Measurements from ENCODE around the gene ZNF438.

ZNF438 gene

DNA sequence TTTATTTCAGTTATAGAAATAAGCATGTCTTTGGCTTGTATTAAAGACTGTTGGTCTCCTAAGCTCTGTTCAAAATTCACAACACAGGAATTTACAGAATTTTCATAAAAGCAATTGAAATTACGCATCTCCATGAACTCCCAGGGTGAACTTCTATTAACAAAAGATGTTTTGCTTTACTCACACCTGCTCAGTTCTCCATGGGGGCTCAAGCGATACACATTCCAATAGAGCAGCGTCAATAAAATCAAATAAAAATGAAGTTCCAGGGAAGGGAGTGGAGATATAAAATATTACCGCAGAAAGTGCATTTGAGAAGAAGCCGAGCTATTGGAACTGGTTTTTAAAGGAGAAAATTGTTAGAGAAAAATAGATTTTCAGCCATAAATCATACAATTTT is 41.5 kb upstream of the ZNF438 start:
- no peaks in the 10 kb centered on the region for H3K79me2 ChIP-seq (ENCODE audit: control insufficient read depth, low read length)
- no peak overlapping the region for H3K4me3 ChIP-seq (ENCODE audit: low read length)
- H4K20me1 ChIP-seq (ENCODE audit: control insufficient read depth, insufficient read depth, low read depth, low read length): no peaks in the 10 kb centered on the region
- no peaks in the 10 kb centered on the region for H3K4me1 ChIP-seq (ENCODE audit: control insufficient read depth, low read length)
- H3K27me3 ChIP-seq (ENCODE audit: control insufficient read depth, low read length): peaks cover 25% of the 10 kb centered on the region
- H3K27ac ChIP-seq (ENCODE audit: low read depth, low read length): no peak overlapping the region
- no peak overlapping the region for H3K4me2 ChIP-seq (ENCODE audit: low read length)
- H3K36me3 ChIP-seq (ENCODE audit: control insufficient read depth, low read length): no peaks in the 10 kb centered on the region
- no peaks in the 10 kb centered on the region for H3K9me3 ChIP-seq (ENCODE audit: control insufficient read depth, insufficient read depth, low read length)
- H3K9me2 ChIP-seq (replicated peaks; ENCODE audit: control insufficient read depth, low read length): no peaks in the 10 kb centered on the region
- TF ChIP-seq, protein P1, sequence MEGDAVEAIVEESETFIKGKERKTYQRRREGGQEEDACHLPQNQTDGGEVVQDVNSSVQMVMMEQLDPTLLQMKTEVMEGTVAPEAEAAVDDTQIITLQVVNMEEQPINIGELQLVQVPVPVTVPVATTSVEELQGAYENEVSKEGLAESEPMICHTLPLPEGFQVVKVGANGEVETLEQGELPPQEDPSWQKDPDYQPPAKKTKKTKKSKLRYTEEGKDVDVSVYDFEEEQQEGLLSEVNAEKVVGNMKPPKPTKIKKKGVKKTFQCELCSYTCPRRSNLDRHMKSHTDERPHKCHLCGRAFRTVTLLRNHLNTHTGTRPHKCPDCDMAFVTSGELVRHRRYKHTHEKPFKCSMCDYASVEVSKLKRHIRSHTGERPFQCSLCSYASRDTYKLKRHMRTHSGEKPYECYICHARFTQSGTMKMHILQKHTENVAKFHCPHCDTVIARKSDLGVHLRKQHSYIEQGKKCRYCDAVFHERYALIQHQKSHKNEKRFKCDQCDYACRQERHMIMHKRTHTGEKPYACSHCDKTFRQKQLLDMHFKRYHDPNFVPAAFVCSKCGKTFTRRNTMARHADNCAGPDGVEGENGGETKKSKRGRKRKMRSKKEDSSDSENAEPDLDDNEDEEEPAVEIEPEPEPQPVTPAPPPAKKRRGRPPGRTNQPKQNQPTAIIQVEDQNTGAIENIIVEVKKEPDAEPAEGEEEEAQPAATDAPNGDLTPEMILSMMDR (IDR thresholded peaks at IDR 0.05; ENCODE audit: low read depth, low read length, poor library complexity, severe bottlenecking): no peak
- TF ChIP-seq EZH2phosphoT487 (IDR thresholded peaks at IDR 0.05; ENCODE audit: borderline replicate concordance, low read length): no peak
- H3F3A ChIP-seq (ENCODE audit: control insufficient read depth, insufficient read depth): no peaks in the 10 kb centered on the region

DNA sequence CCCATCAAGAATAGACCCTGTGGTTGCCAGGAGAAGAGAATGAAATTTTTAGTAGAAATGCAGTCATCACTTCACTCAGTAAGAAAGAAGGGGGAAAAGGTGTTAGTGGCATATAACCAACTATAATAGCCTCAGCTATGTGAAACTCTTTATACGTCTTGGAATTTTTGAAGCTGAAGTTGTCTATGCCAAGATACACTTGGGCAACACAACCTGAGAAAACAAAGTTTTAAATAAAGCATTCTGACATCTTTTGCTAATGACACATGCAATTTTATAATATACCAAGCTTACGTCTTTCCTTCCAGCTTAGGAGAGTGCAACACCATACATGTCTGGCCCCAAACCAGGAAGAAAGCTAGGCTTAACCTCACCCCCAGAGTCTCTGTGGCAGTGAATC is 40.8 kb upstream of the ZNF438 start:
- H3K9me2 ChIP-seq (replicated peaks; ENCODE audit: control insufficient read depth, low read length): no peaks in the 10 kb centered on the region
- TF ChIP-seq, protein P1 (IDR thresholded peaks at IDR 0.05; ENCODE audit: low read depth, low read length, poor library complexity, severe bottlenecking): no peak
- no peak for TF ChIP-seq EZH2phosphoT487 (IDR thresholded peaks at IDR 0.05; ENCODE audit: borderline replicate concordance, low read length)
- H3K4me1 ChIP-seq (ENCODE audit: control insufficient read depth, low read length): no peaks in the 10 kb centered on the region
- H3K27ac ChIP-seq (ENCODE audit: low read depth, low read length): no peak overlapping the region
- H3K4me3 ChIP-seq (ENCODE audit: low read length): no peak overlapping the region
- H3F3A ChIP-seq (ENCODE audit: control insufficient read depth, insufficient read depth): no peaks in the 10 kb centered on the region
- H4K20me1 ChIP-seq (ENCODE audit: control insufficient read depth, insufficient read depth, low read depth, low read length): no peaks in the 10 kb centered on the region
- no peak overlapping the region for H3K4me2 ChIP-seq (ENCODE audit: low read length)
- H3K36me3 ChIP-seq (ENCODE audit: control insufficient read depth, low read length): no peaks in the 10 kb centered on the region
- peaks cover 25% of the 10 kb centered on the region for H3K27me3 ChIP-seq (ENCODE audit: control insufficient read depth, low read length)
- no peaks in the 10 kb centered on the region for H3K9me3 ChIP-seq (ENCODE audit: control insufficient read depth, insufficient read depth, low read length)
- no peaks in the 10 kb centered on the region for H3K79me2 ChIP-seq (ENCODE audit: control insufficient read depth, low read length)

DNA sequence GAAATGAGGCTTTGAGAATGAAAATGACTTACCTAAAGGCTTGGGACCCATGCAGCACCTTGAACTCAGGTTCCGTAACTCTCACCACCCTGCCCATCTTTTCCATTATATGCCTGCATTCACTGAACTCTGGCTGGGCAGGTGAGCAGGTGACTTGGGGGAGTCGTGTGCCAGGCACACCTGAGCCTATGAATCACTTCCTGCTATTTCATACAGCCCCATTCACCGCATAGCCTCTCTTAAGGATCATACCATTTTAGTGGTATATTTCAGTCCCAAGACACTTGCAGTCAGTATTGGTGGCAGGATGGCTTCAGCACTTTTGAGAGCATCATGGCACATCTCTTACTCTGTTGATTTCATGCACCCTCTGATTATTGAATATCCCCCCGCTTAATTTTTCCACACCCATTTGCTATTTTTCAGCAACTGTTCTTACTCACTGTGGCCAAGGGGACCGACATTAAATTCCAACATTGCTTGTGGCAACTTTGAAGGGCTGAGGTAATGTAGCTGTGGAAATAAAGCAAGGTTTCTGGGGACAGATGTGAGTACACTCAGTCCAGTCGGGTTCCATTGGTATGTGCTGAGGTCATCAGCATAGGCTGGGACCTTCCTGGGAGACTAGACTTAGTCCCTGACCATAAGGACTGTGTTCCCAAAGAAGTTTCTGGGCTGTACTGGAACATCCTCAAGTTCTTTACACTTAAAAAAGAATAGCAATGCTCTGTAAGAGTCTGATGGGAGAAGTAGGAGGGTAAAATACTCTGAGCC is 39.8 kb upstream of the ZNF438 start:
- Histone ChIP-seq H3K27me3 (ENCODE audit: control insufficient read depth, low read length) (peaks cover 25% of the 10 kb centered on the region), H3K79me2 (ENCODE audit: control insufficient read depth, low read length) (no peaks in the 10 kb centered on the region), H3F3A (ENCODE audit: control insufficient read depth, insufficient read depth) (no peaks in the 10 kb centered on the region), H3K4me3 (ENCODE audit: low read length) (no peak overlapping the region), H3K9me3 (ENCODE audit: control insufficient read depth, insufficient read depth, low read length) (no peaks in the 10 kb centered on the region), H3K27ac (ENCODE audit: low read depth, low read length) (no peak overlapping the region), H3K9me2 (replicated peaks; ENCODE audit: control insufficient read depth, low read length) (no peaks in the 10 kb centered on the region), H4K20me1 (ENCODE audit: control insufficient read depth, insufficient read depth, low read depth, low read length) (no peaks in the 10 kb centered on the region), H3K4me2 (ENCODE audit: low read length) (no peak overlapping the region), H3K4me1 (ENCODE audit: control insufficient read depth, low read length) (no peaks in the 10 kb centered on the region), H3K36me3 (ENCODE audit: control insufficient read depth, low read length) (no peaks in the 10 kb centered on the region)
- TF ChIP-seq EZH2phosphoT487 (IDR thresholded peaks at IDR 0.05; ENCODE audit: borderline replicate concordance, low read length): no peak
- TF ChIP-seq, protein P1 (IDR thresholded peaks at IDR 0.05; ENCODE audit: low read depth, low read length, poor library complexity, severe bottlenecking): no peak

Data from DOHH2 (cell line).